Vagina (tissue), 2 donors: ENCODE measurements around the gene PKIG. TPM values are rescaled to one million over a fixed set of nuclear protein-coding genes. Genes with fewer than 3 reads are reported as not detected.

Experiments
- DNase-seq, 2 donors: peaks; one replicate each; pipeline ENCODE4 v3.0.0-alpha.2; 2017; ENCODE audit errors: extremely low spot score in 2 of 2
- H3K27ac ChIP-seq: fragments of 200-600 bp; sonication (generic); one replicate; pipeline ENCODE4 v1.5.1; 2019
- H3K27me3 ChIP-seq: fragments of 200-600 bp; sonication (generic); one replicate; pipeline ENCODE4 v1.5.1; 2019
- H3K36me3 ChIP-seq, 2 donors: fragments of 200-600 bp; sonication (generic); one replicate each; pipeline ENCODE4 v1.5.1; 2017 to 2019
- H3K4me1 ChIP-seq: fragments of 200-600 bp; sonication (generic); one replicate; pipeline ENCODE4 v1.5.1; 2019
- H3K4me3 ChIP-seq, 2 donors: fragments of 200-600 bp; sonication (generic); 1 replicate in 1 of 2; 2 replicates in 1 of 2; pipeline ENCODE4 v1.5.1; 2016 to 2019
- H3K9me3 ChIP-seq: fragments of 200-600 bp; sonication (generic); one replicate; pipeline ENCODE4 v1.5.1; 2019
- POLR2A ChIP-seq, 2 donors: fragments of 450-650 bp; IDR thresholded peaks; one replicate each; pipeline ENCODE4 v1.6.1; 2017; ENCODE audit warnings: antibody characterized with exemption in 2 of 2, mild to moderate bottlenecking in 2 of 2, moderate library complexity in 2 of 2
- POLR2AphosphoS5 ChIP-seq, 2 donors: sonication (generic); formaldehyde crosslinking; IDR thresholded peaks; one replicate each; pipeline ENCODE4 v1.9.0; 2017; ENCODE audit warnings: antibody characterized with exemption in 2 of 2, mild to moderate bottlenecking in 2 of 2, low read depth in 1 of 2; ENCODE audit not compliant: insufficient read depth in 1 of 2
- intact Hi-C: fragments of 100-400 bp; cut with DNase I; formaldehyde crosslinking; loops from one replicate; pipeline ENCODE4 v1.15.1; 2023
- total RNA-seq: library from RNA; depleted of rRNA; stranded (reverse); fragments of >200 nt; gene quantifications from one replicate; pipeline ENCODE4 v1.2.3, GENCODE V29; 2016
- TF ChIP-seq, protein P1 (sequence below), 3 experiments: fragments of 450-650 bp in 2 of 3; fragments of 200-600 bp in 1 of 3; sonication (generic) in 1 of 3; IDR thresholded peaks; one replicate each; pipeline ENCODE4 v1.5.1; 2017 to 2019; ENCODE audit warnings: antibody characterized with exemption in 3 of 3, mild to moderate bottlenecking in 2 of 3, moderate library complexity in 2 of 3

PKIG gene
- total RNA-seq, result 146 TPM

- H3K27me3 ChIP-seq, result no peaks in the 10 kb centered on the region
- DNase-seq, result peak in 1 of 2 donors; percentile 94
- H3K36me3 ChIP-seq, result peaks cover 0 to 3% of the 10 kb centered on the region in 2 donors
- intact Hi-C loops, result no loop called here
- peak within 1 kb of the TSS; percentile 85 for H3K27ac ChIP-seq
- TF ChIP-seq, protein P1, sequence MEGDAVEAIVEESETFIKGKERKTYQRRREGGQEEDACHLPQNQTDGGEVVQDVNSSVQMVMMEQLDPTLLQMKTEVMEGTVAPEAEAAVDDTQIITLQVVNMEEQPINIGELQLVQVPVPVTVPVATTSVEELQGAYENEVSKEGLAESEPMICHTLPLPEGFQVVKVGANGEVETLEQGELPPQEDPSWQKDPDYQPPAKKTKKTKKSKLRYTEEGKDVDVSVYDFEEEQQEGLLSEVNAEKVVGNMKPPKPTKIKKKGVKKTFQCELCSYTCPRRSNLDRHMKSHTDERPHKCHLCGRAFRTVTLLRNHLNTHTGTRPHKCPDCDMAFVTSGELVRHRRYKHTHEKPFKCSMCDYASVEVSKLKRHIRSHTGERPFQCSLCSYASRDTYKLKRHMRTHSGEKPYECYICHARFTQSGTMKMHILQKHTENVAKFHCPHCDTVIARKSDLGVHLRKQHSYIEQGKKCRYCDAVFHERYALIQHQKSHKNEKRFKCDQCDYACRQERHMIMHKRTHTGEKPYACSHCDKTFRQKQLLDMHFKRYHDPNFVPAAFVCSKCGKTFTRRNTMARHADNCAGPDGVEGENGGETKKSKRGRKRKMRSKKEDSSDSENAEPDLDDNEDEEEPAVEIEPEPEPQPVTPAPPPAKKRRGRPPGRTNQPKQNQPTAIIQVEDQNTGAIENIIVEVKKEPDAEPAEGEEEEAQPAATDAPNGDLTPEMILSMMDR (IDR thresholded peaks at IDR 0.05), result no peak
- TF ChIP-seq POLR2AphosphoS5 (IDR thresholded peaks at IDR 0.05; ENCODE audit: insufficient read depth in 1 of 2, low read depth in 1 of 2) (peak; percentile 50 to 86), POLR2A (IDR thresholded peaks at IDR 0.05) (peak in 1 of 2 donors; percentile 73)
- H3K4me1 ChIP-seq, result peaks cover 63% of the 10 kb centered on the region
- no peaks in the 10 kb centered on the region for H3K9me3 ChIP-seq
- peak within 1 kb of the TSS; percentile 45 to 53 for H3K4me3 ChIP-seq
Measured at GRCh38 chr20:44582311-44583025, at the start of gene PKIG. TSS of gene PKIG (plus strand) at chr20:44582579. CDS start at chr20:44614557, 31,978 bp downstream.

- TF ChIP-seq, protein P1 (IDR thresholded peaks at IDR 0.05), result no peak
- TF ChIP-seq POLR2A (IDR thresholded peaks at IDR 0.05) (no peak), POLR2AphosphoS5 (IDR thresholded peaks at IDR 0.05; ENCODE audit: insufficient read depth in 1 of 2, low read depth in 1 of 2) (no peak)
- intact Hi-C loops, result loop anchor here (5.0 kb wide), 2 partner anchors 69 to 84 kb away; no protein-coding TSS in a partner anchor
- Histone ChIP-seq H3K4me1 (peaks cover 28% of the 10 kb centered on the region), H3K36me3 (no peaks in the 10 kb centered on the region), H3K27ac (peak overlapping the region; percentile 86), H3K4me3 (peak overlapping the region; percentile 75 to 83), H3K9me3 (no peaks in the 10 kb centered on the region), H3K27me3 (no peaks in the 10 kb centered on the region)
- DNase-seq, result no peak
Measured at GRCh38 chr20:44532981-44533331, 49.4 kb upstream of the PKIG start.

DNA sequence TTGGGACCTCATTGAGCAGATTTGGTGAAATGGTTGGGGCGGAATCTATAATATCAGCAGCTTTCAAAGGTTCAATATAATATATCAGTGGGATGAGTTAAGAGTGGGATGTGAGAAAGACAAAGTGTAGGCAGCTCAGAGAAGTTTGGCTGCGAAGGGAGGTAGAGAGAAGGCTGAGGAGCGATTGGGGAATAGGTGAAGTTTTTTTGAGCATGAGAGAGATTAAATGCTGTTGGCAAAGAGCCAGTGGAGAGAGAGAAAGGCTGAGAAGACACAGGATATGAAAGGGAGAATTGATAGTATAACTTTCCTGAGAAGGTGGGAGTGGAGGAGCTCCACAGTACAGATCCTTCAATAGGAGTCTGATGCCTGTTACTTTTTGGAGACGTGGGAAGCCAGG lies 48.5 kb upstream of the PKIG start:
- H3K9me3 ChIP-seq, result no peaks in the 10 kb centered on the region
- H3K36me3 ChIP-seq, result no peaks in the 10 kb centered on the region
- DNase-seq, result no peak
- H3K27ac ChIP-seq, result no peak overlapping the region
- H3K27me3 ChIP-seq, result no peaks in the 10 kb centered on the region
- peaks cover 28% of the 10 kb centered on the region for H3K4me1 ChIP-seq
- no peak overlapping the region for H3K4me3 ChIP-seq
- intact Hi-C loops, result loop anchor here (5.0 kb wide), 2 partner anchors 68 to 83 kb away; no protein-coding TSS in a partner anchor
- TF ChIP-seq POLR2AphosphoS5 (IDR thresholded peaks at IDR 0.05; ENCODE audit: insufficient read depth in 1 of 2, low read depth in 1 of 2) (no peak), POLR2A (IDR thresholded peaks at IDR 0.05) (no peak)
- TF ChIP-seq, protein P1 (IDR thresholded peaks at IDR 0.05), result no peak

GRCh38 chr20:44536175-44536574 lies 46.2 kb upstream of the PKIG start:
- no peak overlapping the region for H3K4me3 ChIP-seq
- no peaks in the 10 kb centered on the region for H3K36me3 ChIP-seq
- intact Hi-C loops, result no loop called here
- no peaks in the 10 kb centered on the region for H3K27me3 ChIP-seq
- H3K4me1 ChIP-seq, result peaks cover 32% of the 10 kb centered on the region
- H3K9me3 ChIP-seq, result no peaks in the 10 kb centered on the region
- TF ChIP-seq POLR2AphosphoS5 (IDR thresholded peaks at IDR 0.05; ENCODE audit: insufficient read depth in 1 of 2, low read depth in 1 of 2) (no peak), POLR2A (IDR thresholded peaks at IDR 0.05) (no peak)
- TF ChIP-seq, protein P1 (IDR thresholded peaks at IDR 0.05), result no peak
- no peak overlapping the region for H3K27ac ChIP-seq
- no peak for DNase-seq

- no peak for DNase-seq
- TF ChIP-seq POLR2A (IDR thresholded peaks at IDR 0.05), result no peak
- H3K9me3 ChIP-seq, result no peaks in the 10 kb centered on the region
- H3K27ac ChIP-seq, result no peak overlapping the region
- H3K36me3 ChIP-seq, result no peaks in the 10 kb centered on the region
- intact Hi-C loops, result no loop called here
- peaks cover 17% of the 10 kb centered on the region for H3K4me1 ChIP-seq
- no peaks in the 10 kb centered on the region for H3K27me3 ChIP-seq
- H3K4me3 ChIP-seq, result no peak overlapping the region
Measured at GRCh38 chr20:44537993-44538392, 44.4 kb upstream of the PKIG start.
